GM21529 (cell line): ENCODE measurements around the gene HECW1.

ENCODE experiments used
- ATAC-seq: cut with Tn5 transposase; IDR thresholded peaks from one replicate; pipeline ENCODE4 v1.9.1; 2021; ENCODE audit not compliant: unreplicated experiment

The HECW1 gene

DNA sequence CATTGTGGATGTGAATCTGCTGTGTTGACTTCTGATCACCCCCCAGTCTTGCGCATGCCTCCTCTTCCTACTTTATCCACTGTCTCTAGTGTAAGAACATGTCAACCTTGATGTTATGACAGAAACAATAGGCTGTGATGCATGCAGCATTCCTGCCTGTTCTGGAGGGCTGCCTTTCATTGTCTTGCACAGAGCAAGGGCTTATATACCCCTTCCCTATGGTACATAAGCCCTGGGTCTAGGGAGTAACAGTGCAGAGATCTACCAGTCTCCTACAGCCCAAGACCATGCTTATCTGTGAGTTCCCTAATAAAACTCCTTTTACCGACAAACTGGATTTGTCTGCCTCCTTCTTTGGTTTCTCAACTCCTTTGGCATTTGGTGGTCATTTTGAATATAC lies 293.5 kb downstream of the HECW1 start:
- ATAC-seq, result no peak

DNA sequence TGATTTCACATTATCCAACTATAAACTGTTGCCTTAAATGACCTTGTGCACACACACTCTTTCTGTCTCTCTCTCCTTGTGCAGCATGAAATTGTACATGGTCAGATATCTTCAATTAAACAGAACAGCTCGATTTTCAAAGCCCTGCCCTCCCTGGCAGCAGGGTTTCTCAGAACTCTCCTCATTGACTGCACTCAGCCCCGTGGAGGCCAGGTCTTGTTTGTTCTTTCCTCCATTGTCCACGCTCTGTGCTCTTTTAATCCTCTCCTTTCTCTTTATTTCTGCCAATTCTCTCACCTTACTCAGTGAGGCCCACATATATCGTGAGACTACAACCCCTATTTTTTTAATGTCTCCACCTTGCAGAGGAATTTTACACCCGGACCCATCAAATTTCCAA lies 294.5 kb downstream of the HECW1 start:
- ATAC-seq, result no peak

- no peak for ATAC-seq
These were observed 296.5 kb downstream of the HECW1 start for GRCh38 chr7:43408981-43409380.

DNA sequence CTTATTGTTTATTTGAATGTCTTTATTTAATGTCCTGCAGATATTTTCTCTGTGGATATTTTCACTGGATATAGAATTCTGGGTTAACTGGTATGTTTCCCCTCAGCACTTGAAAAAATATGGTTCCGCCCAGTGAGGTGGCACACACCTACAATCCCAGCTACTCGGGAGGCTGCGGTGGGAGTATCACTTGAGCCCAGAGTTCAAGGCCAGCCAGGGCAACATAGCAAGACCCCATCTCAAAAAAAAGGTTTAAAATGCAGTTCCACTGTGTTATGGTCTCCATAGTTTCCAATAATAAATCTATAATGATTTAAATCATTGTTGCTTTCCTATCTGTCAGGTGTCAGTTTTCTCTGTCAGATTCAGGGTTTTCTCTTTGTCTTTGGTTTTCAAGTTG lies 305.0 kb downstream of the HECW1 start:
- ATAC-seq, result no peak

DNA sequence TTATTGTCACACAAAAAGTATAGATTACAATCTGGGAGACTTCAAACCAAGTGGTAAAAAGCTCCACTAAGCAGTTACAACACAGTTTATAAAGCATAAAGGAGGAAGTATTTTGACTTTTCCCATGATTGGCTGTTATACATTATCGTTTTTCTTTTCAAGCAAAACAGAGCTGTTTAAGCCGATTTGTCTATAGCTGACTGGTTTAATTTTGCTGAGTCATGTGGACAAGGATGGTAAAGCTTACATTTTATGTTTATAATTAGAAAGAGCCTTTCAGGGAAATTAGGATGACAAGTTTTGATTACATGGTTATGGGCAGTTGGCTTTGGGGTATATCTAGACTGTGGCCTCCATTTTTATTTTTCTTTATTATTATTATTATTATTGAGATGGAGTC lies 318.0 kb downstream of the HECW1 start:
- ATAC-seq, result no peak

DNA sequence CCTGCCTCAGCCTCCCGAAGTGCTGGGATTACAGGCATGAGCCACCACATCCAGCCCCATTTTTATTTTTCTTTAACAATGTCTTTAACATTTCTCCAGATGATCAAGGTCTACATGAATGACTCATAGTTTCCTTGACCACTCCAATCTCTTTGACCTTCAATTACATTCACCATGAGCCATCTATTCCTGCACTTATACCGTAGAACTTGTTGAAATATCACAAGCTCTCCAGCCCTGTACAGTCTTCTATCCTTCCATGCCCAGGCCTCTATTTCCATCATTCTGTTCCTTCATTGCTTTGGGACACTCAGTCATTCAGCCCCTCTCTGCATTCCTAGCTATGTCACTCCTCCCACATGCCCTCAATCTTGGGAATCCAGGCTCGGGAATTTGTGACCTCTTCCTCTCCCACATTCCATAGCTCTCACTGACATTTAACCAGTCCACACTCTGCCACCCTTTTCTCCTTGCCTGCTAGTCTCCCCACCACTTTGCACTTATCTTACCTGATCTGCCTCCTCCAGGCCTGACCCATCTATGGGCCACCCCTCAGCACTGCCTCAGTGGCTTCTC lies 318.7 kb downstream of the HECW1 start:
- no peak for ATAC-seq

- ATAC-seq, result no peak
These were observed 321.2 kb downstream of the HECW1 start for GRCh38 chr7:43433639-43434038.

DNA sequence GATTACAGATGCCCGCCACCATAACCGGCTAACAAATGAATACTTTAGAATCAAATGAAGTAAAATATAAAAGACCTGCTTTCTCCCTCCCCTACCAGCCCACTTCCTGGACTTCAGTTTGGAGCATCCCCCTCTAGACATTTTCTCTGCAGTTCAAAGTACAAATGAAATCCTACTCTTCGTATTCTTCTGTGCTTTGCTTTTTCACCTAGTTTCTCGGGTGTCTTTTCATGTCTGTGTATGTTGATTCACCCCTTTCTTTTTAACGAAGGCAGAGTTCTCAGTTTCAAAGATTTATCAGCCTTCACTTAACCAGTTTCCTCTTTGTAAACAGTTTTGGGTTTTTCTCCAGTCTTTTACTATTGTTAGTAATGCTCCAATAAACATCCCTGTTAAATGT lies 324.6 kb downstream of the HECW1 start:
- no peak for ATAC-seq

- no peak for ATAC-seq
These were observed 326.5 kb downstream of the HECW1 start for GRCh38 chr7:43438897-43439479.

DNA sequence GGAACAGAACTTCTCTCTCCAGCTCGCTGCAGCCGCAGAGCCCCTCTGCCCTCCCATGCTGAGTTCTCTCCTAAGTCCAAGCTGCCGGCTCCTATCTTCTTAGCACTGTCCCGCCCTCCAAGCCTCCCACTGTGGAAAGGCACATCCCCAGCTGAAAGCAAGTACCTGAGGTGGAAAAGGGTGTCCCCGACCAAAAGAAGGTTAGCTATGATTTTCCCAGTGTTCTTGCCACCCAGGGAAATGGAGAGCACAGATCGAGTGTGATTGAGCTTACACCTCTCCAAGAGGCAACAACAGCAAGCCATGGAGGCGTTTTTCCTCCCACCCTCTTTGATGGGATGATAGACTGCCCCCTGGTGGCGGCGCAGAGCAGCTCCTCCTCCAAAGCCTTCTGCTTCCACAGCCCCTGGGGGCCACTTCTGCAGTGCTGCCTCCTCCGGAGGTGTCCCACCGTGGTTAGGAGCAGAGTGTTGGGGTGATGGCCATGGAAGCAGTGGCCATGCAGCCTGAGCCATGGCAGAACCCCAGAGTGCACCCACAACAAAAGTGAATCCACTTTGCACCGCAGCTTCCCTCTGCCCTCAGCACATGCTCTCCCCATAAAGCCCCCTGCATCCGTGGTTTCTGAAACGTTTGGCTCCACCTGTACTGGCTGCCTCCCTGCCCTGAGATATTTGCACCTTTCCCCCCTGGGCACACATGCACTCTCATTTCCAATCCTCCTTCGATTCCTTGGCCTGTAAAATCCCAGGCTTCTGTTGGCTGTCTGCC lies 327.4 kb downstream of the HECW1 start:
- ATAC-seq, result peak; percentile 84

- ATAC-seq, result no peak
These were observed 329.0 kb downstream of the HECW1 start for GRCh38 chr7:43441231-43442130.

DNA sequence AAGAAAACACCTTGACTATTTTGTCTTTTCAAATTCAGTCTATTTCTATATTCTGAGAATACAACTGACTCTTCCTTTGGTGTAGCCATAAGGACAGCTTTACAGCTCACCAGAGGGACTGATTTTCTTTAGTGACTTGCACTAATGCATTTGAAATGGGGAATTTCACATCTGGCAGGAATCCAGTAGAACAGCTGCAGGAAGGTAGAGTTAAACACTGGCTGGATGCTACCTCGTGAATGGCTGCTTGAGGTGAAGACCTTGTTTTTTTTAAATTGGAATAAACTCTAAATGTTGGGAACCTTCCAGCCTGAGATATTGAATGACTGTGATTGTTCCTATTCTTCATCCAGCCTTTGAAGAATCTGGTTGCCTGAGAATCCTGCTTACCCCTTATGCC lies 330.9 kb downstream of the HECW1 start:
- ATAC-seq, result no peak

DNA sequence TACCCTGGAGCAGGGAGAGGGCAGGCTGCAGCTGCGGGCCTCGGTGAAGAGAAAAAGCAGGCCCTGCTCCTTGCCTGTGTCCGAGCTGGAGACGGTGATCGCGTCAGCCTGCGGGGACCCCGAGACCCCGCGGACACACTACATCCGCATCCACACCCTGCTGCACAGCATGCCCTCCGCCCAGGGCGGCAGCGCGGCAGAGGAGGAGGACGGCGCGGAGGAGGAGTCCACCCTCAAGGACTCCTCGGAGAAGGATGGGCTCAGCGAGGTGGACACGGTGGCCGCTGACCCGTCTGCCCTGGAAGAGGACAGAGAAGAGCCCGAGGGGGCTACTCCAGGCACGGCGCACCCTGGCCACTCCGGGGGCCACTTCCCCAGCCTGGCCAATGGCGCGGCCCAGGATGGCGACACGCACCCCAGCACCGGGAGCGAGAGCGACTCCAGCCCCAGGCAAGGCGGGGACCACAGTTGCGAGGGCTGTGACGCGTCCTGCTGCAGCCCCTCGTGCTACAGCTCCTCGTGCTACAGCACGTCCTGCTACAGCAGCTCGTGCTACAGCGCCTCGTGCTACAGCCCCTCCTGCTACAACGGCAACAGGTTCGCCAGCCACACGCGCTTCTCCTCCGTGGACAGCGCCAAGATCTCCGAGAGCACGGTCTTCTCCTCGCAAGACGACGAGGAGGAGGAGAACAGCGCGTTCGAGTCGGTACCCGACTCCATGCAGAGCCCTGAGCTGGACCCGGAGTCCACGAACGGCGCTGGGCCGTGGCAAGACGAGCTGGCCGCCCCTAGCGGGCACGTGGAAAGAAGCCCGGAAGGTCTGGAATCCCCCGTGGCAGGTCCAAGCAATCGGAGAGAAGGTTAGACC lies 332.5 kb downstream of the HECW1 start:
- no peak for ATAC-seq

- ATAC-seq, result no peak
These were observed 337.1 kb downstream of the HECW1 start for GRCh38 chr7:43449577-43449976.

DNA sequence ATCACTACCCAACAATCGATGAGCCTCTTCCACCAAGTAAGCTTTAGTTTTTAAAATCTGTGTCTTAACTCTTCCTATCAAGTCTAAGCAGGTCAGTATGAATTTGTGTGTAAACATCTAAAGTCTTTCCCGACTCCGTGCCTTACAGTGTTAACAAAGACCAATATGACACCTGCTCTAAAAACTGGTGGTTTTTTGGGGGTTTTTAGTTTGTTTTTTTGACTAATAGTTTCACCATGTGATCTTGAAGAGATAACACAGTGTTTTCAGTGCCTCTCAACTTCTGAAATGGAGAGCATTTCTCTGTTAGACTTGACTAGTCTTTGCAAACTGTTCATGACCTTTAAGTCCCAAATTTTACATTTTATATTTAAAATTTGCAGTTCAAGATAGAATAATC lies 338.4 kb downstream of the HECW1 start:
- ATAC-seq, result no peak

DNA sequence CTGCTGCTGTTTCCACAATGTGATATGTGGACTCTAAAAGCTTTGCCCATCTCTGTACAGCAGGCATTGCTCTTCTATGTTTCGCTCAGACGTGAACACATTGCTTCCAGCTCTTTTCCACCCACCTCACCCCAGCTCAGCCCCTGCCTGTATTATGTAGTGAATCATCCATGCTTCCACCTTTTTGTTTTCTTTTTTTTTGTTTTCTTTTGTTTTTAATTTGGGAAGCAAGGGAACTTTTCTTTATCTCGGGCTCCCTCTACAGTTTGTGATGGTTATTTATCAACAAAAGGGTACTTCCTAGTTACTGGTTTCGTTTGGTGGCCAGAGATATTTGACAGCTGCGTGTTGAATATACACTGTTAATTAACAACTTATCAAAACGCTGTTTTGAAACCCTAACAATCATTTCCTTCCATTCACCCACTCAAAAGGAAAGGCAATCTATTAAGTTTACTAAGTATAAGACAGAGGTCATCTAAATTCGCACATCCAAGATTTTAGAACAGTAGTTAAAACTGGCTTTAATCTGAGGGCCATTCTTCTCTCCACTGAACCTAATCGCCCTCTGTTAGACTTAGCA lies 342.6 kb downstream of the HECW1 start:
- ATAC-seq, result peak; percentile 74

- no peak for ATAC-seq
These were observed 343.8 kb downstream of the HECW1 start for GRCh38 chr7:43456200-43456599.

- no peak for ATAC-seq
These were observed 346.0 kb downstream of the HECW1 start for GRCh38 chr7:43458330-43459018.

GRCh38 chr7:43459019-43459337 lies 346.5 kb downstream of the HECW1 start:
- no peak for ATAC-seq
